Jurkat, Clone E6-1 (cell line): ENCODE data around the gene CDR2L.
"Not testable (repeated sequence)": the region's sequence is repeated elsewhere in the genome, so short reads cannot be mapped to it uniquely, and the experiment has no call there.

Experiments used
- DNase-seq: peaks from one replicate; pipeline ENCODE4 v3.0.0-alpha.2; 2011; ENCODE audit warnings: low read depth, low spot score
- H3K4me3 ChIP-seq: 2 replicates; pipeline ENCODE4 v1.5.1; 2011; ENCODE audit warnings: mild to moderate bottlenecking, low read length, control low read depth, moderate library complexity

CDR2L gene

GRCh38 chr17:75004371-75004770, 16.9 kb downstream of the CDR2L start:
- DNase-seq: no peak
- no peak overlapping the region for H3K4me3 ChIP-seq

GRCh38 chr17:75005291-75005690, 17.9 kb downstream of the CDR2L start:
- H3K4me3 ChIP-seq: no peak overlapping the region
- DNase-seq: no peak

GRCh38 chr17:75006084-75006483, 18.7 kb downstream of the CDR2L start:
- DNase-seq: not testable (repeated sequence)

GRCh38 chr17:75006653-75007052, 19.2 kb downstream of the CDR2L start:
- no peak overlapping the region for H3K4me3 ChIP-seq
- DNase-seq: no peak

More at GRCh38 chr17:75006084-75006483, 18.7 kb downstream of the CDR2L start:
- not testable (repeated sequence) for H3K4me3 ChIP-seq

GRCh38 chr17:75008373-75008772, 20.9 kb downstream of the CDR2L start:
- H3K4me3 ChIP-seq: no peak overlapping the region
- DNase-seq: peak; percentile 50

GRCh38 chr17:75009139-75009724, 21.8 kb downstream of the CDR2L start:
- DNase-seq: no peak

GRCh38 chr17:75010683-75011400, 23.4 kb downstream of the CDR2L start:
- no peak overlapping the region for H3K4me3 ChIP-seq
- no peak for DNase-seq

More at GRCh38 chr17:75009139-75009724, 21.8 kb downstream of the CDR2L start:
- H3K4me3 ChIP-seq: no peak overlapping the region

- H3K4me3 ChIP-seq: no peak overlapping the region
- DNase-seq: no peak
These were observed 24.1 kb downstream of the CDR2L start for GRCh38 chr17:75011401-75012095.

GRCh38 chr17:75012096-75012345, 24.6 kb downstream of the CDR2L start:
- no peak for DNase-seq
- peak overlapping the region; percentile 79 for H3K4me3 ChIP-seq

GRCh38 chr17:75012346-75013091, 25.1 kb downstream of the CDR2L start, which contains the start of gene MRPL58:
Gene MRPL58 (plus strand): TSS chr17:75012670. CDS start chr17:75012687, 17 bp downstream.
- DNase-seq: peak; percentile 73
- peak within 1 kb of the TSS; percentile 79 for H3K4me3 ChIP-seq

- peak overlapping the region; percentile 79 for H3K4me3 ChIP-seq
- no peak for DNase-seq
These were observed 25.7 kb downstream of the CDR2L start for GRCh38 chr17:75013092-75013559.

- DNase-seq: no peak
- no peak overlapping the region for H3K4me3 ChIP-seq
These were observed 31.7 kb downstream of the CDR2L start for GRCh38 chr17:75019146-75019545.

- DNase-seq: no peak
- no peak overlapping the region for H3K4me3 ChIP-seq
These were observed 32.3 kb downstream of the CDR2L start for GRCh38 chr17:75019710-75020109.

- DNase-seq: no peak
- H3K4me3 ChIP-seq: no peak overlapping the region
These were observed 33.1 kb downstream of the CDR2L start for GRCh38 chr17:75020331-75021110.

- no peak for DNase-seq
- no peak overlapping the region for H3K4me3 ChIP-seq
These were observed 37.4 kb downstream of the CDR2L start for GRCh38 chr17:75024686-75025397.

- H3K4me3 ChIP-seq: not testable (repeated sequence)
- DNase-seq: peak; percentile 87
These were observed 37.9 kb downstream of the CDR2L start for GRCh38 chr17:75025398-75025734.

- not testable (repeated sequence) for H3K4me3 ChIP-seq, DNase-seq
These were observed 39.2 kb downstream of the CDR2L start for GRCh38 chr17:75026650-75027049.

GRCh38 chr17:75030161-75030560, 42.7 kb downstream of the CDR2L start:
- H3K4me3 ChIP-seq: no peak overlapping the region
- DNase-seq: no peak
